Ishikawa (cell line): ENCODE measurements around the gene LIMD2.

ENCODE experiments used
- CEBPB ChIP-seq: IDR thresholded peaks from 2 replicates; pipeline ENCODE4 v1.6.1; 2012
- CREB1 ChIP-seq: IDR thresholded peaks from 2 replicates; pipeline ENCODE4 v1.6.1; 2012; ENCODE audit warnings: low read depth
- EGR1 ChIP-seq: IDR thresholded peaks from 2 replicates; pipeline ENCODE4 v1.6.1; 2012
- EP300 ChIP-seq: IDR thresholded peaks from 2 replicates; pipeline ENCODE4 v1.6.1; 2012; ENCODE audit warnings: borderline replicate concordance
- FOXM1 ChIP-seq: IDR thresholded peaks from 2 replicates; pipeline ENCODE4 v1.6.1; 2012; ENCODE audit warnings: low read depth, borderline replicate concordance
- MAX ChIP-seq: IDR thresholded peaks from 2 replicates; pipeline ENCODE4 v1.6.1; 2012
- NFIC ChIP-seq: IDR thresholded peaks from 2 replicates; pipeline ENCODE4 v1.6.1; 2012
- RAD21 ChIP-seq: IDR thresholded peaks from 2 replicates; pipeline ENCODE4 v1.6.1; 2012; ENCODE audit warnings: low read depth
- REST ChIP-seq: IDR thresholded peaks from 2 replicates; pipeline ENCODE4 v1.6.1; 2012; ENCODE audit warnings: low read depth, mild to moderate bottlenecking
- TAF1 ChIP-seq: IDR thresholded peaks from 2 replicates; pipeline ENCODE4 v1.6.1; 2012; ENCODE audit warnings: low read depth, mild to moderate bottlenecking
- TCF12 ChIP-seq: IDR thresholded peaks from 2 replicates; pipeline ENCODE4 v1.6.1; 2012; ENCODE audit warnings: low read depth
- TEAD4 ChIP-seq: IDR thresholded peaks from 2 replicates; pipeline ENCODE4 v1.6.1; 2012
- USF1 ChIP-seq: IDR thresholded peaks from 2 replicates; pipeline ENCODE4 v1.6.1; 2012
- YY1 ChIP-seq: IDR thresholded peaks from 2 replicates; pipeline ENCODE4 v1.6.1; 2012; ENCODE audit warnings: low read depth
- ZBTB7A ChIP-seq: IDR thresholded peaks from 2 replicates; pipeline ENCODE4 v1.6.1; 2012; ENCODE audit warnings: low read depth

The LIMD2 gene

GRCh38 chr17:63686138-63686685 is 13.7 kb downstream of the LIMD2 start:
- TF ChIP-seq YY1: no peak
- no peak for TF ChIP-seq FOXM1
- TF ChIP-seq USF1: no peak
- TF ChIP-seq NFIC: no peak
- TF ChIP-seq EGR1: no peak
- TF ChIP-seq TCF12: no peak
- TF ChIP-seq CREB1: no peak
- TF ChIP-seq TEAD4: no peak
- TF ChIP-seq EP300: no peak
- TF ChIP-seq REST: no peak
- no peak for TF ChIP-seq CEBPB
- no peak for TF ChIP-seq TAF1
- no peak for TF ChIP-seq RAD21
- TF ChIP-seq ZBTB7A: no peak
- TF ChIP-seq MAX: no peak

GRCh38 chr17:63685578-63685977 is 14.3 kb downstream of the LIMD2 start:
- TF ChIP-seq NFIC (no peak), EP300 (no peak), CREB1 (no peak), REST (no peak), YY1 (no peak), ZBTB7A (no peak), TAF1 (no peak), EGR1 (no peak), CEBPB (no peak), MAX (no peak), USF1 (no peak), FOXM1 (no peak), TCF12 (no peak), RAD21 (no peak), TEAD4 (no peak)

GRCh38 chr17:63685041-63685440 is 14.9 kb downstream of the LIMD2 start:
- TF ChIP-seq ZBTB7A (no peak), NFIC (peak; percentile 68), TCF12 (no peak), MAX (no peak), CEBPB (peak; percentile 43; the same call in 1 of the 2 replicates), EP300 (no peak), REST (no peak), FOXM1 (no peak), USF1 (no peak)

- no peak for TF ChIP-seq USF1
- TF ChIP-seq TAF1: no peak
- TF ChIP-seq EGR1: no peak
- TF ChIP-seq RAD21: no peak
- TF ChIP-seq NFIC: no peak
- TF ChIP-seq FOXM1: no peak
- no peak for TF ChIP-seq CREB1
- TF ChIP-seq ZBTB7A: no peak
- TF ChIP-seq REST: no peak
- no peak for TF ChIP-seq YY1
- TF ChIP-seq EP300: no peak
- TF ChIP-seq MAX: no peak
- no peak for TF ChIP-seq CEBPB
- no peak for TF ChIP-seq TEAD4
- no peak for TF ChIP-seq TCF12
Measured at GRCh38 chr17:63682981-63683380, 16.9 kb downstream of the LIMD2 start.
